GM18861 (cell line): Measurements from ENCODE around the gene AFF3.

ENCODE experiments used
- ATAC-seq: cut with Tn5 transposase; IDR thresholded peaks from one replicate; pipeline ENCODE4 v1.9.1; 2021; ENCODE audit not compliant: unreplicated experiment

Gene AFF3

DNA sequence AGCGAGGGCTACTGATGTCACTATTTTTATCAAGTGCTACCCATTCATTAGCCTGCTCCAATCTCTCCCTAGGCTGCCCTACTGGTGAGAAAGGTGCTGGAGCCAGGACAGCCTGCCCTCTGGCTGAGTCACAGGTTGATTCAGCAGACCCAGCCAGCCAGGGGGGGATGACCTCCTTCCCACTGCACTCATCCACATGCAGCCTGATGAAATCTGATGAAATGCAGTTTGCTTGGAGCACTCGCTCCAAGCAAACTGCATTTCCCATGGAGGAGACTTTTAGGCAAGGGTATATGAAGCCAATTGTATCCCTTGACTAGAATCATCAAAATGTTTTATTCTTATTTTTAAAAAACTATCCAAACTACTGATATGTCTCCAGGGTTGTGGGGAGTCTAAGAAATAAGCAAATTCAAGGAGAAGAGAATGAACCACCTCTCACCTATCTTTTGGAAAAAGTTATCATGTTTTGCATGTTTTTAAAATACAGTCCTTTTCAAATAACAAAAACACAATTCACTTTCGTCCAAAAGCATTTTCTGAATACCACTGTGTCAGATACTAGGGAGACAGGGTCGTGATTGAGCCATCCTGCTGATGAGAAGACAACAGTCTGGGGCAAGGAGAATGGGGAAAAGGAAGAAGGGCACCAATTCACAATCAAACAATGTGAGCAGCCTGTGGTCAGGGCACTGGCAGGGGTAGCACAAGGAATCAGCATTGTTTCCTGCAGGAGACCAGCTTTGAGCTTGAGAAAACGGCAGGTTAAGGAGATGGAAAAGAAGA, 128.3 kb downstream of the AFF3 start:
- no peak for ATAC-seq

DNA sequence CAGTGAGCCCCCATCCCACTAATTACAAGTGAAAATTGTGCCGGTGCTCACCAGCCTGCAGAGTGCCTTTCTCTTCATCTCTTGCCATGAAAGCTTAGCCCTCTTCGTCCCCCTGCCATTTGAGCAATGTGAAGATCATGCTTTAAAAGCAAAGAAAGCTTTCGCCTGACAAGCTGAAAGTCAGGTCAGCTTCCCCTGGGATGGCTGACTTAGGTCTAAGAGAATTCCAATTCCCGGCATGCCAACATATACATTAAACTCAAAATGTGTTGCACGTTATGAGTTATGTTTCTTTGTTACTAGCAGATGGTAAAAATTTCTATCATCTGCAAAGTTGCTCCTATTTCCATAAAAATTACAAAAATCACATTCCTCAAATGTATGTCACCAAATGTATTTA, 129.8 kb downstream of the AFF3 start:
- ATAC-seq, result no peak

DNA sequence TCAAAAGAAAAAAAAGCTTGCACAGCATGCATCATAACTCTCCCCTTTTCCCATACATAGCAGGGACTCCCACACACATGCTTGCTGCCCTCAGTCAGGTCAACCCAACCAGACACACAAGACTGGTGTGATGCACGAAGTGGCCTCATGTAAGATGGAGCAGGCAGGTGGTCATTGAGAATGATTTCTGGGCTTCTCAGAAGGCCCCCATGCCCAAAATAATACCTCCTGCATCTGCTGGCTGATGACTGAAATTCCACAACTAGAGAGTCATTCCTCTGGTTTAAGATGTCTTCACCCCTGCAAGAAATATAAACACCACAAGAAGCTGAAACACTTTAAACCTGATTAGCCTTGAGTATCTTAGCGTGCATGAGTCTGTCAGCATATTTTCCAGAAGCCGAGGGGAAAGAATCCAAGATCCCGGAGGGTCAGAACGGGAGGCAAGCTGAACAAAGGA, 131.1 kb downstream of the AFF3 start:
- no peak for ATAC-seq

DNA sequence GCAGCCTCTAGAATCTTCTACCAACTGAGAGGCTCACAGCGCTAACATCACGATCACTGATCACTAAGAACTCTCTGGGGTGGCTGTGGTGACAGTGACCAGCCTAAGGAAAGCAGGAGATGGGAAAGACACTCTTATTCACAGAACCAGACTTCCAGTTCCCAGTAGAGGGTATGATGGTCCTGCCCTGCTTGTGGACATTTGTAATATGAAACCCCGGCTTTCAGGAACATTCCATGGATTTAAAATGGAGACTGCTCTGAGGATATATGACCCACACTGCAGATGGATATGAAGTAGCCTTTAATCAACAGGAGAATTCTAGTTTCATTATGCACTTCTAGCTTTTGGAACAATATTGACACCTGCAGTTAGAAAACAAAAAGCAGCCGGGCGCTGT, 131.8 kb downstream of the AFF3 start:
- no peak for ATAC-seq

DNA sequence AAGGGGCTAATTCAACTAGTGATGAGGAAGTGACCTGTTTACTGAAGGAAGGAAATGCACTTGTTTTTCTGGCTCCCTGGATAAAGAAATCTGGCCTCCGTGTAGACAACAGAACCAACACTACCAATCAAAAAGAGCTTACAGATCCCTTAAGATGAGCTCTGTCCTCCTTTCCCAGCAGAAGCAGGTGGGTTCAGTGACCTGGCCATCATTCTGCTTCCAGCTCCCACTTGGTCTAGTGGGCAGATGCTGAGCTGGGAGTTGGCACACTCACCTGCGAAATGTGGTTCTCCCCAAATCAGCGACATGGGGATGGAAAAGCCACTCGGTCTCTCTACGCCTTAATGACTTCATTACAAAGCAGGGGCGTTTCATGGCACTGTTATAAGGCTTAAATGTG, 132.6 kb downstream of the AFF3 start:
- no peak for ATAC-seq

DNA sequence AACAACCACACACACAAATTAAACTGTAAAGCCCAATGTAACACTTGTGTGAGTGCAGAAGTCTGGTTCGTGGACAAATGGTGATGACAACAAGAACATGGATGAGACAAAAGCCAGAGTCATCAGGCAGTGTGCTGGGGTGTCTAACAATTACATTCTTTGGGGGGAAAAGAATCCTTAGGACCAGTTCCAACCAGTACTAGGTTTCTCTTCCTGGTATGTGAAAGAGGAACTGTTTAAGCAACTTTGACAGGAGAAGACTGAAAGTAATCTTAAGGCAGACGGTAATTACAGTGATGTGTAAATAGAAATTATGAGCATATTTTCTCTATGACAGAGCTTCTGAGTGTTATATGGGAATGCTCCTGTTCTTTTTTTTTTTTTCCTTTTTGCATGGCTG, 133.4 kb downstream of the AFF3 start:
- ATAC-seq, result no peak

DNA sequence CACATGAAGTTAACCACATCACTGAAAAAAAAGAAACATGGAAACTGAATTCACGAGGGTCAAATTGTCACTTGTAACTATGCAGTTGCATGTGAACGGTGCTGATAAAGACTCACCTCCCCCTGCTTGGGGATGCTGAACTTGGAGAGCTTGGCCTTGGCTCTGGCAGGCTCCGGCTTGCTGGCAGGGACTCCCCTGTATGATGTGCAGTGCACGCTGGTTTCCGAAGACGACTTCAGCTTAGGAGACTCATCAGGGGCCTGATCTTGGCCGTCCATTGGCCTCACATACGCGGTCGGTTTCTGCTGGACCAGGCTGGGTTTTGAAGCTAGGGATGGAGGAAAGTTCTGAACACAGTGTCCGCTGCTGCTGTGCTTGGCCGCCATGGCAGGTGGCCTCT, 135.9 kb downstream of the AFF3 start:
- no peak for ATAC-seq

DNA sequence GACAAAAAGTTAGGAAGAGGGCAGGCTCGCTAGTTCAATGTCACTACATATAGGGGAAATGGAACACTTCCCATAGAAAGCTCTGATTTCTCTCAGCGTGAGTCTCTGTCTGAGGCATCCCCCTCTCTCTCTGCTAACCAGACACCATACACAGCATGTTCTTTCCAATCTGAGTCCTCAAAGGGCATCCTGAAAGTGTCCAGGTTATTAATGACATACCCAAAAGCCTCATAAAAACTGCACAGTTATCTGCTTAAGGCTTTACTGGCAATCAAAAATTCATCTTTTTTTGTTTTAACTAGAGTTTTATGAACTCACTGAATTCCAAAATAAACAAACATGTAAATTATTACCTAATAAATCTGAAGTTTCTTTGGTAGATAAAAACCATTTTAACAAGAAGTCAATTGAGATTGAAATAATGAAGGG, 137.4 kb downstream of the AFF3 start:
- ATAC-seq, result no peak

DNA sequence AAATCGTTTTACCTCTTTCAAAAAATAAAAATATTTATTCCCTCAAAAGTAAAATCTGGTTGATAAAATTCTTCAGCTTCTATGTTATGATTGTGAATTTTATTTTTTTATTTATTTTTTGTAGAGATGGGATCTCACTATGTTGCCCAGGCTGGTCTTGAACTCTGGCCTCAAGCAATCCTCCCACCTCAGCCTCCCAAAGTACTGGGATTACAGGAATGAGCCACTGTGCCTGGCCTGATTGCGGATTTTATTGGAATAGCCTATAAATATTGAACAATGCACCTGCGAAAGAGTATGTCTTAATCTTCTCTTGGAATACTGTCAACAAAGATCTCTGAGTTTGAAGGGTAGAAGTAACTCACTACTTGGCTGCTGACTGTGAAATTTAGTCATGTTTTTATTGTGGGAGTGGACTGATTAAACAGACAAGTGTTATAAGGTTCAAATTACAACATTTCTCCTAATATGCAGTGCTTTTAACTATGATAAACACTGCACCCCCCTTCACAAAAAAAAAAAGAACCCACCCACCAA, 138.0 kb downstream of the AFF3 start:
- no peak for ATAC-seq

DNA sequence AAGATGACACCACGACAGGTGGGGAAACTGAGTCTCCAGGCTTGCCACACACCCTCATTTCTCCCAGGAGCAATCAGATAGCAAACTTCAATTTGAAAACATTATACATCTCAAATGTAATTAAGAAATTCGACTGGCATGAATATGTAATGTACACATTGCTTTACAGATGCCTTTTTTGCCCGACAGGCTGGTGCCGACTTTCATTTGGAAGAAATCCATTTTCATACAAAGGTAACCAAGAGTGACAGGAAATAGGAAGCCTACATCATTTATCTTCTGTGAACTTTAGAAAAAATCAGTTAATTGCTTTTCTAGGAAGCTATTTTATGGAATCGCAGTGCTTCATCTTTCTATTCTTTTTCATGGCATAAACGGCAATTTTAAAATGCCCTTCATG, 140.3 kb downstream of the AFF3 start:
- ATAC-seq, result no peak

DNA sequence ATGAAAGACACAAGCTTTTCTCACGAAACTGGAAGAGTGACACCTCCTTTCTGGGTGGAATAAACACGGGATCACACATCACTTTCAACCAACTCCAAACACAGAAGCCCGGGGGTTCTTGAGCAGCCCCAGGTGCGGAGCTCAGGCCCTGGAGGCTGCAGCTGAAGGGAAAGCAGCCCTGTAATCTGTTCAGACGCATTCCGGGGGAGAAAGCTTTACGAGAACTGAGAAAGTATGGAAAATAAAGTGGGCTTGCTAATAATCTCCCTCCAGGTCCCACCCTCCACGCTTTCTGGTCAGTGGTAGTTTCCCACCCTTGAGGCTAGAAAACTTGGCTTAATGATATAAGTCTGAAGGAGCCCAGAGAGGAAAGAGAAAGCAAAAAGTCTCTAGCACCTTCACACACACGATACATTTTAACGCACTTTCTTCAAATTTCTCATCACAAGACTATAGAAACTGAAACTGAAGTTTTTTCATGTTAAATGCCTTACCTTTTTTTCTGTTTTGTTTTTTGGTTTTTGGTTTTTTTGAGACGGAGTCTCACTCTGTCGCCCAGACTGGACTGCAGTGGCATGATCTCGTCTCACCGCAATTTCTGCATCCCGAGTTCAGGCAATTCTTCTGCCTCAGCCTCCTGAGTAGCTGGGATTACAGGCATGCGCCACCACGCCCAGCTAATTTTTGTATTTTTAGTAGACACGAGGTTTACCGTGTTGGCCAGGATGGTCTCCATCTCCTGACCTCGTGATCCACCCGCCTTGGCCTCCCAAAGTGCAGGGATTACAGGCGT, 141.3 kb downstream of the AFF3 start:
- ATAC-seq, result no peak

DNA sequence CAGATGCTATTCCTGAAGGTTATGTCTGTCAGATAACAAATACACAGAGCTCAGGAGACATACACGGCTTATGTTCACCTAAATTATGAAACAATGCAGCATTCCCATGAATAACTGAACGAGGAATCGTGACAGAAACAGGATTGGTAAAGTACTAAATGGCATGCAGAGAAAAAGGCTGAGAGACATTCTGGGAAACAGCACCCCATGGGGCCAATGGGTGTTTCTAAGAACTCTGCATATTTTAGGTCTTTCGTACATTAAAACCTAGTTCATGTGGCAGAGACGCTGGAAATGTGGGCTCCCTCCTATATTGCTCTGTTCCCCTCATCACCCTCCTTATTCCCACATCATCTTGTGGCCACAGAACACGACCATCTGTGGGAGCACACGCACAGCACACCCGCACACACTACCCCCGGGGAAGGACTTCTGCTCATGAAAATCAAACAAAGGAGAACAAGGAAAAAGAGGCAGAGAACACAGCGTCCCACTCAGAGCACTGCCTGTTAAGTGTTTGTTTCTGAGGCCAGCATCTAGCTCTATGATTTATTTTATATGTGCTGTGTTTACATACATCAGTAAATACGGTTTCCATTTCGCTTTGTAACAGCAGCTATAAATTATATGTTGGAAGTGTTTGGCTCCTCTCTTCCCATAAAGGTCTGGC, 143.6 kb downstream of the AFF3 start:
- ATAC-seq, result no peak

DNA sequence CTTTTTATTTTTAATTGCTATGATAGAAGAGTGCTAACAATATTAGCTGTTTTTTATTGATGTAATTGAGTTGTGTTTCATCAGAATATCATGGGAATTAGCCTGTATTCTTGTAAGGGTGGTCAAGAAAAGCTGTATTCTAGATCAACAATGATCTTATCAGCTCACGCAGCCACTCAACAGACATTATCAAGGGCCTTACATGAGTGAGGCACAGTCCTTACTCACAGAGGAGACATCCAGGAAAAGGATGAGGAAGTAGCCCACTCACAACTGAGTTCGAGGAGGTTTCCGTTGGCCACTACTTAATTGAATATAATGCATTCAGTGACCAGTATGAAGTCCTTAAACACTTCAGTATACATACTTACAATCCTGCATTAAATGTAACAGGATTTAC, 152.5 kb downstream of the AFF3 start:
- no peak for ATAC-seq

DNA sequence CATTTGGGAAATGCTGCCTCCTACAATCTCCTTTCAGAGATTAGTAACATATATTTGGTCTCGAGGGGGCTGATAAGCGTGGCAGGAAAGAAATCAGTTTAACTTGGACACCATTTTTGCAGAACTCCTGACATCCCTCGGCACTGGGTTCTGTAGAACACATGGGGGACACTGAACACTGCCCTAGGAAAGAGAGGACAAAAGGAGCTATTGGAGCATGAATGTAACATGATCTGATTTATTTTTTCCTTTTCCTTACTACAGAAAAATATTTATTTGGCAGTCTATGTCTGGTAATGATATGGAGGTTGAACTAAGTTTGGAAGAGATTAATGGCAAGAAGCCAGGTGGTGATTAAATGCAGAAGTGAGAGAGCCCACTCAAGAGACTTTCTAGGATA, 153.8 kb downstream of the AFF3 start:
- no peak for ATAC-seq

DNA sequence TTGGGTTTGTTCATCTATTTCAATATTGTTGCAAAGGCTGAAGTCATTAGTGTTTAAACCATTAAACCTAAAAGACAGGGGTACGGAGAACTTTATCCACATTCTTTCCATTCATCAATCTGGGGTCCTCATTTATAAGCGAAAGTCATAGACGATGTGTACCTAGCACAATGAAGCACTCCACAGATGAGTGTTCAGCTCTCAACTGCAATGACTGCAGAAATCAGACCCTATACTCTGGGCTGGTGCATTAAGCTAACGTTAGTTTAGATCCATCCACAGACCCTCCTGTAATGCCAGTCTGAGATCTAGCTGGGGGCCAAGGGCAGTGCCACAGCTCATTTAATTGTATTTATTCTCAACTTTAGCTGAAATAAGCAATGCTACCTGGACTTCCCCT, 155.2 kb downstream of the AFF3 start:
- ATAC-seq, result no peak

DNA sequence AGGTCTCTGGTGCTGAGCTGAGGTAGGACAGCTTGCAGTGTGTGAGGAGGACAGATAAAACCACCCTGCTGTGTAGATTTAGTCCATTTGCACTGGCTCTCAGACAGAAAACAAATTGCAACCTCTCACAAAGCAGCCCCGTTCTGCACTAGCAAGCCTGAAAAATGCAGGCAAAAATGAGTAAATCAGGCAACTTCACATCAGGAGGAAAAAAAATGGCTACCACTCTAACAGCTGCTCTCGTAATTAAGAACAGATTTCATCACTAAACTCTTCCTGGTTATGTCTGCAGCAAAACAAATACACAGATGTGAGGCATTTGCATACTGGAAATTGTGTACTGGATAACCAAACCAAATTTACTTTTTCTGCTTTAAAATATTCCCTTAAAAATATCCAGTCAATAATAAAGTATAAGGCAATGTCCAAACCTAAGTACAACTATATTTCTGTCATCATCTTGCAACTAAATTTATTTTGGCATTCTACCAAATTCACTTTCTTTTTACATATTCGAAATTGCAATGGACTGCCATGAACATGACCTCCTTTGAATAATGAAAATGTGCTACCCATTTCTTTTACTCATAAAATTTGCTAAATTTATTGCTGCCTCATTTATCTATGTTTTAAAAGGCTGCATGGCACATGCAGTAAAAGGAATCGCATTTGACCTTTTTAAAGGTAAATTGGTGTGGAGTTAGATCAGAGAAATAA, 157.4 kb downstream of the AFF3 start:
- ATAC-seq, result no peak

DNA sequence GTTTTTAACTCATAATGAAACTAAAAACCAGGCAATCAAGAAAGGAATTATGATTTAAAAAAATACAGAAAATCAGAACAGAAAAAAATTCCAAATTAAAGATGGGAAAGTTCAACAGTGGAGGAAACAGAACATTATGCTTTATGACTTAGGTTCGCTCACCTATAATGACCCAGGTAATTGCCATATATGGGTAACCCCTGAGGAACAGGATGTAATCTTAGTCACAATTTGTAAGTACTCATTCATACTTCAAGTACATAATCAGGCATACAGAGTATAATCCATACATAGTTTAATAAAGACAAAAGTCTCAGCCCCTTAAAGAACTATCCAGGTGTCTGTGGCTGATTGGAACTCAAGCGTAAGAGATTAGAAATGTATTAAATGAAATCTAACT, 159.6 kb downstream of the AFF3 start:
- no peak for ATAC-seq

DNA sequence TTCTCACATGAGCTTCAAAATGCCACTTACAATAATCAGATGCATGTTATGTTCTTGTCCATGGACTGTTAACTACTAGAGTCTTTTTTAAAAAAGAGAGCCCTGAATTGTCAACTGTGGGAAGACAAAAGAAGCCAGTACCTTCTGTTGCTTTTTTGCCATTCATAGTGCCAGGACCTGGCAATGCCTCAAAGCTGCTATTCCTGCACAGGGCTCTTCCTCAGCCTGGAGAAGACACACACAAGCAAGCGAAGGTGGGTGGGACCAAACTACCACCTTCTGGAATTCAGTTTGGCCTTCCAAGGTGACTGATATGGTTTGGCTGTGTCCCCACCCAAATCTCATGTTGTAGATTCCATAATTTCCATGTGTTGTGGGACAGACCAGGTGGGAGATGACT, 160.6 kb downstream of the AFF3 start:
- no peak for ATAC-seq

DNA sequence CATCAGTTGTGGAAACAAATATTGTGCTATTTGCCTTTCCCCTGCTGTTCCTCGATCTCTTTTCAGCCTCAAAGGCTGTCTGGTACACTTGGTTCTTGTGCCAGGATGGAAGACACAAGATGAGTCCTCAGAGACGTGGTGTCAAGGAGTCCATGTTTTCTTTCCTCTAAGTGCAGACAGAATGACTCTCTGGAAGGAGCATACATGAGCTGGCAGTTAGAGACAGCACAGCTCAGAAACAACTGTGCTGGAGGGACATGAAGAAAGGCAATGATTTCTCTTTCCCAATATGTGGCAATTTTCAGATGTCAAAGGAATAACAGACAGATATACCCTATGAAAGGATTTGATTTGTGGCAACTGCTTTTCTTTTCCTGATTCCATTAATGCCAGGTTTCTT, 162.2 kb downstream of the AFF3 start:
- ATAC-seq, result no peak

DNA sequence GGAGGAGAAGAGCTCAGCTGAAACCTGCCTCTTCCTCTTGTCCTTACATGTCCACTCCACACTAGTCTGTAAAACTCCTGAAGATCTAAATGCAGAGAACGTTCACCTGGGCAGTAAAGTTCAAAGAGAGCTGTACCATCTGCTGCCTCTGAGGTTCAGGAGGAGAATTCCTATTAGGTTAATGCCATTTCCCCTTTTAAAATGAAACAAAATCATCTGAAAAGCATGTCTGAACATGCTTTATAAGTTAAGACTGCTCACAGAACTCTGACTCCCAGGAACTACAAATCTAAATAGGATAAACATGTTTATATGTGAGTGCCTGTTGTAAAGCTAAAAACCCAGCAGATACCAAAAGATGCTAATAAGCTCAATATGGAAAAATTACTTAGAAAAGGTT, 164.4 kb downstream of the AFF3 start:
- no peak for ATAC-seq

DNA sequence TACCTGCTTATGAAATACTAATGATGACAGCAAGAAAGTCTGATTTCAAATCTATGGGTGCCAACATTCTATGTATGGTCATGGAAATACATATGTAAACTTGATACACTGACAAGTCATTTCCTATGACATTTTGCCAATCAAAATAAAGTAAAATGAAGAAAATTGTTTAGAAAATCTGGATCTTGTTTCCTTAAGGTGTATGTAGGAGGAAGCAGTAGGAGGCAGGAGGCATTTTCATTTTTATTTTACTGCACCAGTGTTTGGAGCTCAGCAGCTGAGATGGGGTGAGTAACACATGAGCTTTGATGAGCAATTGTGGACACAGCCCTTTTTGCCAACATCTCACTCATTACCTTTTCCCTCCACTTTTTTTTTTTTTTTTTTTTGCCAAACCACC, 167.0 kb downstream of the AFF3 start:
- ATAC-seq, result no peak
